ENCODE results near the gene PHKA2.

Gene PHKA2

DNA sequence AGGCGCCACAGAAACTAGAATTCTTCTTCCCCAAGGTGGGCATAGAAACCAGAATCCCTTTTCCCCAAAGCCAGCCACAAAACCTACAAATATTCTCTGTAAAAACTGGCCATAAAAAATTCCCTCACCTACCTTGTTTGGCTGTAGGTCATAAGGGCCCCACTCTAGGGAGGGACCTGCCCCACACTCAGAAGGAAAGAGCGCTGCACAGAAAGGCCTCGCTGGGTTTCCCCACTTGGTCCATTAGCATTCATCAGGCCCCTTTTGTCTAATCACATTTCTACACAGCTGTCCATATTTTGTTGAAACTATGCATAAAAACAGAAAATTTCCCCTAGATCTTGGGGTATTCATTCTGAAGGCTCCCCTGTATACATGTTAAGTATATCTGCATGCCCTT, 54.1 kb downstream of the PHKA2 start:
- WGBS (ENCODE audit: extremely low coverage, insufficient coverage, low lambda C conversion rate), result no CpG with 5 or more reads among the region's 3 CpGs

DNA sequence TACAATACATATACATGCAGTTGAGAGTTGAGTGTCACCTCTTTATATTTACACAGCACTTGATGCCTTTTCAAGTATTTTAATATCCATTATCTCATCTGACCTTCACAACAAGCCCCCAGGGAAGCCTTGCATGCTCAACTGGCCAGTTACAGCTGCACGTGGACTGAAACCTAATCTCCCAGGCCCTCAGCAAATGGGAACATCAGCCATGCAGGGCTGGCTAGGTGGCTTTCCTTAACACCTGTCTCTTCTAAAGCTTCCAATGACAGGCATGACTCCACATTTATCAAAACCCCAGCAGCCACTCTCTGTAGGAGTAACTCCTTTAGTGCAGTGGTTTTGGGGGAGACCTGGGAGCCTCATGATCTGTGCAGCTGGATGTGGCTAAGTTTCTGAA, 56.4 kb downstream of the PHKA2 start:
- Histone ChIP-seq H3K4me2 (ENCODE audit: low read length) (no peak overlapping the region), H3K27me3 (ENCODE audit: insufficient read depth, low read length, poor library complexity) (no peaks in the 10 kb centered on the region), H4K5ac (ENCODE audit: low read length) (no peak overlapping the region), H3K79me2 (ENCODE audit: control insufficient read depth, insufficient read depth, low read length) (no peaks in the 10 kb centered on the region), H3K27ac (ENCODE audit: low read depth, low read length) (no peak overlapping the region), H3K18ac (ENCODE audit: low read length) (no peak overlapping the region), H3K36me3 (ENCODE audit: control insufficient read depth, insufficient read depth, low read length) (no peaks in the 10 kb centered on the region), H2AK5ac (ENCODE audit: low read length) (no peak overlapping the region), H3K4ac (ENCODE audit: low read depth, low read length) (no peak overlapping the region), H3K4me3 (ENCODE audit: low read length) (no peak overlapping the region), H2BK15ac (replicated peaks; ENCODE audit: low read depth) (no peak overlapping the region), H2BK120ac (ENCODE audit: low read depth, low read length) (no peak overlapping the region), H3K9ac (ENCODE audit: low read length) (no peak overlapping the region), H3K23ac (ENCODE audit: low read length) (no peak overlapping the region), H3K79me1 (ENCODE audit: low read length) (no peaks in the 10 kb centered on the region), H4K8ac (ENCODE audit: low read depth, low read length) (no peak overlapping the region), H3K4me1 (ENCODE audit: control insufficient read depth, low read depth, low read length) (no peaks in the 10 kb centered on the region), H3K56ac (ENCODE audit: low read length) (no peak overlapping the region), H2BK5ac (ENCODE audit: low read length) (no peak overlapping the region)
- WGBS (ENCODE audit: extremely low coverage, insufficient coverage, low lambda C conversion rate), result no CpG with 5 or more reads among the region's 1 CpG
- DNase-seq, result no peak

More for the DNA sequence above, 54.1 kb downstream of the PHKA2 start:
- no peak overlapping the region for H4K8ac ChIP-seq (ENCODE audit: low read depth, low read length)
- H2BK5ac ChIP-seq (ENCODE audit: low read length), result no peak overlapping the region
- H3K9ac ChIP-seq (ENCODE audit: low read length), result no peak overlapping the region
- no peak overlapping the region for H3K4ac ChIP-seq (ENCODE audit: low read depth, low read length)
- H2AK5ac ChIP-seq (ENCODE audit: low read length), result no peak overlapping the region
- H3K18ac ChIP-seq (ENCODE audit: low read length), result no peak overlapping the region
- DNase-seq, result no peak
- H3K27ac ChIP-seq (ENCODE audit: low read depth, low read length), result no peak overlapping the region
- H3K23ac ChIP-seq (ENCODE audit: low read length), result no peak overlapping the region
- H3K4me2 ChIP-seq (ENCODE audit: low read length), result no peak overlapping the region
- no peak overlapping the region for H2BK15ac ChIP-seq (replicated peaks; ENCODE audit: low read depth)
- no peaks in the 10 kb centered on the region for H3K36me3 ChIP-seq (ENCODE audit: control insufficient read depth, insufficient read depth, low read length)
- no peak overlapping the region for H3K56ac ChIP-seq (ENCODE audit: low read length)
- no peaks in the 10 kb centered on the region for H3K79me1 ChIP-seq (ENCODE audit: low read length)
- no peak overlapping the region for H2BK120ac ChIP-seq (ENCODE audit: low read depth, low read length)
- no peaks in the 10 kb centered on the region for H3K27me3 ChIP-seq (ENCODE audit: insufficient read depth, low read length, poor library complexity)
- no peak overlapping the region for H3K4me3 ChIP-seq (ENCODE audit: low read length)
- no peaks in the 10 kb centered on the region for H3K4me1 ChIP-seq (ENCODE audit: control insufficient read depth, low read depth, low read length)
- no peaks in the 10 kb centered on the region for H3K79me2 ChIP-seq (ENCODE audit: control insufficient read depth, insufficient read depth, low read length)
- no peak overlapping the region for H4K5ac ChIP-seq (ENCODE audit: low read length)

DNA sequence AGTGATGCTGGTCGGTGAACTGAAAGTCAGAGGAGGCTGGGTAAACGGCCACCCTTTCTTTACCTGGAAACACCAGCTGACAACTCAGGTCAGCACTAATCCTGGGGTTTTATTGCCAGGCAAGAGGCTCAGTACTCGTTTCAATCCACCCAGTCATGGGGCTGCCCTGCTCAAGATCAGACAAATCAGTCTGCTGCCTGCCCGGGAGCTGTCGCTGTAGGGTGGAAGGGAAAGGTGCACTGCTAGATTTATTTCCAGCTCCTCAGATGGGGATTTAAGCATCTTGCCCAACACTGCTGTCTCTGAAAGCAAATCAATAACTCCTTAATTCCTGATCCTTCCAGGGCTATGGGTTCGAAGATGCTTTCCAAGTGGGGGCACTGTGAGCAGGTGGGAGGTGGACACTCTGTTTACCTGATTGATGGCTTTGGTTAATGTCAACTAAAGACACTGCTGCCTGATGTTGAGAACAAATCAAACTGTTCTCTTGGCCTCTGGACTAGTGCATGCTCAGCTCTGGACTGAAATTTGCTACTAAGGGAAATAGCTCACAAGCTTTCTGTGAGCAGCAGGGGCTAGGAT, 59.3 kb downstream of the PHKA2 start:
- Histone ChIP-seq H3K27me3 (ENCODE audit: insufficient read depth, low read length, poor library complexity) (no peaks in the 10 kb centered on the region), H4K8ac (ENCODE audit: low read depth, low read length) (no peak overlapping the region), H3K9ac (ENCODE audit: low read length) (no peak overlapping the region), H3K23ac (ENCODE audit: low read length) (no peak overlapping the region), H3K4ac (ENCODE audit: low read depth, low read length) (no peak overlapping the region), H3K4me2 (ENCODE audit: low read length) (no peak overlapping the region), H3K4me1 (ENCODE audit: control insufficient read depth, low read depth, low read length) (no peaks in the 10 kb centered on the region), H3K79me2 (ENCODE audit: control insufficient read depth, insufficient read depth, low read length) (no peaks in the 10 kb centered on the region), H3K27ac (ENCODE audit: low read depth, low read length) (no peak overlapping the region), H2BK120ac (ENCODE audit: low read depth, low read length) (no peak overlapping the region), H2BK15ac (replicated peaks; ENCODE audit: low read depth) (no peak overlapping the region), H2AK5ac (ENCODE audit: low read length) (no peak overlapping the region), H2BK5ac (ENCODE audit: low read length) (no peak overlapping the region), H4K5ac (ENCODE audit: low read length) (no peak overlapping the region), H3K36me3 (ENCODE audit: control insufficient read depth, insufficient read depth, low read length) (no peaks in the 10 kb centered on the region), H3K56ac (ENCODE audit: low read length) (no peak overlapping the region), H3K18ac (ENCODE audit: low read length) (no peak overlapping the region), H3K4me3 (ENCODE audit: low read length) (no peak overlapping the region), H3K79me1 (ENCODE audit: low read length) (no peaks in the 10 kb centered on the region)
- DNase-seq, result no peak
- no CpG with 5 or more reads among the region's 6 CpGs for WGBS (ENCODE audit: extremely low coverage, insufficient coverage, low lambda C conversion rate)

DNA sequence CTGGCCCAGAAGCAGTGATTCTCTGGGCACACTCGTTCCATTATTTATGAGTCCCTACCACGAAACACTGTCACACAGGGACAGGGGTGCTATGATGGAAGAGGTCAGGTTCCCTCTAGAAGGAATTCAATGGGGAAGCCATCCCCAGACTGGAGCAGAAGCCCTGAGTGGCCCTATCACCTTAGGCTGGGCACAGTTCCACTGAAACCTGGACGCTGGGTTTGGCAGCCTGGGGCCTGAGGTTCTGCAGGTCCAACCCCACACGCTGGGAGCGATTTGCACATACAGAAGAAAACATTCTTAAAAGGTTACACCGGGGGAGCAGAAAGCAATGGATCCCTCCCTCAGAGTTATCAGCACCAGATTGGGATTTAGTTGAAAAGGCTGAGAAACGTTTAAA, 63.3 kb downstream of the PHKA2 start:
- DNase-seq, result no peak
- Histone ChIP-seq H4K8ac (ENCODE audit: low read depth, low read length) (no peak overlapping the region), H2AK5ac (ENCODE audit: low read length) (no peak overlapping the region), H3K79me1 (ENCODE audit: low read length) (no peaks in the 10 kb centered on the region), H3K4me1 (ENCODE audit: control insufficient read depth, low read depth, low read length) (no peaks in the 10 kb centered on the region), H3K18ac (ENCODE audit: low read length) (no peak overlapping the region), H3K4me2 (ENCODE audit: low read length) (no peak overlapping the region), H3K4me3 (ENCODE audit: low read length) (no peak overlapping the region), H3K56ac (ENCODE audit: low read length) (no peak overlapping the region), H2BK15ac (replicated peaks; ENCODE audit: low read depth) (no peak overlapping the region), H3K27ac (ENCODE audit: low read depth, low read length) (no peak overlapping the region), H4K5ac (ENCODE audit: low read length) (no peak overlapping the region), H2BK5ac (ENCODE audit: low read length) (no peak overlapping the region), H3K27me3 (ENCODE audit: insufficient read depth, low read length, poor library complexity) (no peaks in the 10 kb centered on the region), H3K9ac (ENCODE audit: low read length) (no peak overlapping the region), H3K4ac (ENCODE audit: low read depth, low read length) (no peak overlapping the region), H3K23ac (ENCODE audit: low read length) (no peak overlapping the region), H3K36me3 (ENCODE audit: control insufficient read depth, insufficient read depth, low read length) (no peaks in the 10 kb centered on the region), H2BK120ac (ENCODE audit: low read depth, low read length) (no peak overlapping the region), H3K79me2 (ENCODE audit: control insufficient read depth, insufficient read depth, low read length) (no peaks in the 10 kb centered on the region)
- no CpG with 5 or more reads among the region's 7 CpGs for WGBS (ENCODE audit: extremely low coverage, insufficient coverage, low lambda C conversion rate)

DNA sequence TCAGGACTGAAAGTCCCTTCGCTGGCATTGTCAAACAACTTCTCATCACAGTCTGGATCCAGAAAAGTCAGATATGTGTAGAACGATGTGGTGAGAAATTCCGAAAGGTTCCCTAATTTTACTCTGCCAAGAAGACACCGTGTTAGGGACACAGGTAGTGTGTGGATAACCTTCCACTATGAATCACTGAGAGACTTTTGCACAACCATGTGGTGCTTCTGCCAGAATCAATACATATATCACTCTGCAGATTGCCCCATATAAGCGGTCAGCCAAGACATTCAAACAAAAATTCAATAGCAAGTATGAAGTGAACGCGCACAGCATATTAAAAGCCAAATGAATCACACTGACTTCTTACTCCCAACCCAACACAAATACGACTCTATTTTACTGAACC, 63.8 kb downstream of the PHKA2 start:
- H3K79me2 ChIP-seq (ENCODE audit: control insufficient read depth, insufficient read depth, low read length), result no peaks in the 10 kb centered on the region

DNA sequence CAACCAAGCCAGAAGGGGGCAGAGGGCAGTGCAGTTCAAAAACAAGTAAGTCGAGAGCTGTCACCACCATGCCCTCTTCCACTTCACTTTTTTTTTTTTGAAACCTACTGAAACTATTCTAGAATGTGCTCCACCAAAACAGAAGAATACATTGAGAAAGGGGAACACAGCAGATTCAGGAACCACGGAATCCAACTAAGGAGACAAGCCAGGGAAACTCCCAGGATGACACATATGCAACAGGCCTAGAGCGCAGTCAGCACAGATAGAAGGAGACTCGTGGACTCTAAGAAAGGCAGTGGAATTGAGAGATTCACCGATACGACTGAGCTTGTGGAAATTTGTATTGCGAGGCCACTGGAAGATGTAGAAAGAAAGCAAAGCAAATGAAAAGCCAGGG, 66.1 kb downstream of the PHKA2 start:
- Histone ChIP-seq H4K8ac (ENCODE audit: low read depth, low read length) (no peak overlapping the region), H3K23ac (ENCODE audit: low read length) (no peak overlapping the region), H3K27ac (ENCODE audit: low read depth, low read length) (no peak overlapping the region), H3K79me2 (ENCODE audit: control insufficient read depth, insufficient read depth, low read length) (no peaks in the 10 kb centered on the region), H3K36me3 (ENCODE audit: control insufficient read depth, insufficient read depth, low read length) (no peaks in the 10 kb centered on the region), H2AK5ac (ENCODE audit: low read length) (no peak overlapping the region), H3K4ac (ENCODE audit: low read depth, low read length) (no peak overlapping the region), H2BK120ac (ENCODE audit: low read depth, low read length) (no peak overlapping the region), H3K4me2 (ENCODE audit: low read length) (no peak overlapping the region), H3K27me3 (ENCODE audit: insufficient read depth, low read length, poor library complexity) (no peaks in the 10 kb centered on the region), H2BK5ac (ENCODE audit: low read length) (no peak overlapping the region), H3K79me1 (ENCODE audit: low read length) (no peaks in the 10 kb centered on the region), H3K18ac (ENCODE audit: low read length) (no peak overlapping the region), H3K4me3 (ENCODE audit: low read length) (no peak overlapping the region), H3K56ac (ENCODE audit: low read length) (no peak overlapping the region), H2BK15ac (replicated peaks; ENCODE audit: low read depth) (no peak overlapping the region), H4K5ac (ENCODE audit: low read length) (no peak overlapping the region), H3K4me1 (ENCODE audit: control insufficient read depth, low read depth, low read length) (no peaks in the 10 kb centered on the region), H3K9ac (ENCODE audit: low read length) (no peak overlapping the region)
- no peak for DNase-seq
- no CpG with 5 or more reads among the region's 7 CpGs for WGBS (ENCODE audit: extremely low coverage, insufficient coverage, low lambda C conversion rate)

More for the DNA sequence above, 63.8 kb downstream of the PHKA2 start:
- no peak overlapping the region for H3K4ac ChIP-seq (ENCODE audit: low read depth, low read length)
- no peak overlapping the region for H3K4me3 ChIP-seq (ENCODE audit: low read length)
- no peak overlapping the region for H2AK5ac ChIP-seq (ENCODE audit: low read length)
- no peak overlapping the region for H3K23ac ChIP-seq (ENCODE audit: low read length)
- no peak overlapping the region for H2BK5ac ChIP-seq (ENCODE audit: low read length)
- H3K18ac ChIP-seq (ENCODE audit: low read length), result no peak overlapping the region
- H4K5ac ChIP-seq (ENCODE audit: low read length), result no peak overlapping the region
- H2BK120ac ChIP-seq (ENCODE audit: low read depth, low read length), result no peak overlapping the region
- no peaks in the 10 kb centered on the region for H3K4me1 ChIP-seq (ENCODE audit: control insufficient read depth, low read depth, low read length)
- no peak for DNase-seq
- no peak overlapping the region for H4K8ac ChIP-seq (ENCODE audit: low read depth, low read length)
- no peak overlapping the region for H3K56ac ChIP-seq (ENCODE audit: low read length)
- WGBS (ENCODE audit: extremely low coverage, insufficient coverage, low lambda C conversion rate), result 100% methylated on average over 1 of the region's 8 CpGs
- H3K4me2 ChIP-seq (ENCODE audit: low read length), result no peak overlapping the region
- H3K36me3 ChIP-seq (ENCODE audit: control insufficient read depth, insufficient read depth, low read length), result no peaks in the 10 kb centered on the region
- H3K27ac ChIP-seq (ENCODE audit: low read depth, low read length), result no peak overlapping the region
- H3K79me1 ChIP-seq (ENCODE audit: low read length), result no peaks in the 10 kb centered on the region
- H3K27me3 ChIP-seq (ENCODE audit: insufficient read depth, low read length, poor library complexity), result no peaks in the 10 kb centered on the region
- no peak overlapping the region for H3K9ac ChIP-seq (ENCODE audit: low read length)
- no peak overlapping the region for H2BK15ac ChIP-seq (replicated peaks; ENCODE audit: low read depth)
